GM12874 (cell line): ENCODE measurements around the gene PSMD1.

Experiments used
- TF ChIP-seq, protein P1 (sequence below): IDR thresholded peaks from 2 replicates; pipeline ENCODE4 v1.5.1; 2011; ENCODE audit warnings: low read depth, mild to moderate bottlenecking, control low read depth, low read length, moderate library complexity; ENCODE audit not compliant: insufficient read depth

Gene PSMD1

DNA sequence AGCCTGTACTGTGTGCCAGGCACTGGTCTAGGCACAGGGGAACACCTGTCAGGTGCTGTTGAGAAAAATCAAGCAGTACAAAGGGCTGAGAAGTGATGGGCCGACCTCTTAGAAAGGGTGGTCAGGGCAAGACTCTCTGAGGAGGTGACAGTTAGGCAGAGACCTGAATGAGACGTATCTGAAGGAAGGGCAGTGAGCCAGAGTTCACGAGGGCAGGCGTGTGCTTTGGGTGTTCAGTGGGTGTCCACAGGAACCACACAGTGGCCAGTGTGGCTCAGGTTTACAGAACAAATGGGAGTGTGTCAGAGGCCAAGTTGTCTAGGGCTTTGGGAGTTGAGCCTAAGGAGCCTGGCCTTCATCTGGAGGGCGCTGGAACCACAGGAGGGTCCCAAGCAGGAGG is 147.9 kb downstream of the PSMD1 start:
- TF ChIP-seq, protein P1, sequence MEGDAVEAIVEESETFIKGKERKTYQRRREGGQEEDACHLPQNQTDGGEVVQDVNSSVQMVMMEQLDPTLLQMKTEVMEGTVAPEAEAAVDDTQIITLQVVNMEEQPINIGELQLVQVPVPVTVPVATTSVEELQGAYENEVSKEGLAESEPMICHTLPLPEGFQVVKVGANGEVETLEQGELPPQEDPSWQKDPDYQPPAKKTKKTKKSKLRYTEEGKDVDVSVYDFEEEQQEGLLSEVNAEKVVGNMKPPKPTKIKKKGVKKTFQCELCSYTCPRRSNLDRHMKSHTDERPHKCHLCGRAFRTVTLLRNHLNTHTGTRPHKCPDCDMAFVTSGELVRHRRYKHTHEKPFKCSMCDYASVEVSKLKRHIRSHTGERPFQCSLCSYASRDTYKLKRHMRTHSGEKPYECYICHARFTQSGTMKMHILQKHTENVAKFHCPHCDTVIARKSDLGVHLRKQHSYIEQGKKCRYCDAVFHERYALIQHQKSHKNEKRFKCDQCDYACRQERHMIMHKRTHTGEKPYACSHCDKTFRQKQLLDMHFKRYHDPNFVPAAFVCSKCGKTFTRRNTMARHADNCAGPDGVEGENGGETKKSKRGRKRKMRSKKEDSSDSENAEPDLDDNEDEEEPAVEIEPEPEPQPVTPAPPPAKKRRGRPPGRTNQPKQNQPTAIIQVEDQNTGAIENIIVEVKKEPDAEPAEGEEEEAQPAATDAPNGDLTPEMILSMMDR, result no peak

DNA sequence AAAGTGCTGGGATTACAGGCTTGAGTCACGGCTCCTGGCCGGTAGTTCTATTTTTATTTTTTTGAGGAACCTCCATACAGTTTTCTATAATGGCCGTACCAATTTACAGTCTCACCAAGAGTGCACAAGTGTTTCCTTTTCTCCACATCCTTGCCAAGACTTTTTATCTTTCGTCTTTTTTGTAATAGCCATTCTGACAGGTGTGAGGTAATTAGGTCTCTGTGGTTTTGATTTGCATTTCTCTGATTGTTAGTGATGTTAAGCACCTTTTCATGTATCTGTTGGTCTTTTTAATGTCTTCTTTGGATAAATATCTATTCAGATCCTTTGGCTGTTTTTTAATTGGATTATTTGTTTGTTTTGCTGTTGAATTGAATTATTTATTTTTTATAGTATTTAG is 151.1 kb downstream of the PSMD1 start:
- TF ChIP-seq, protein P1, result no peak

DNA sequence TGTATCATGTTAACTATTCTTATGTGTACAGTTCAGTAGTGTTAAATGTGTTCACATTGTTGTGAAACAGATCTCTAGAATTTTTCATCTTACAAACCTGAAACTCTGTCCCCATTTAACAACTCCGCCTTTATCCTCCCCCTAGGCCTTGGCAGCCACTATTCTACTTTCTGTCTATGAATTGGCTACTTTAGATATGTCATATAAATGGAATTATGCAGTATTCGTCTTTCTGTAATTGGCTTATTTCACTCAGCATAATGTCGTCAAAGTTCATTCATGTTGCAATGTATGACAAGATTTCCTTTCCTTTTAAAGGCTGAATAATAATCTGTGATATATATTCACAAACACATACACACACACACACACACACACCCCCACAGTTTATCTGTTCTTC is 154.1 kb downstream of the PSMD1 start:
- TF ChIP-seq, protein P1, result no peak

DNA sequence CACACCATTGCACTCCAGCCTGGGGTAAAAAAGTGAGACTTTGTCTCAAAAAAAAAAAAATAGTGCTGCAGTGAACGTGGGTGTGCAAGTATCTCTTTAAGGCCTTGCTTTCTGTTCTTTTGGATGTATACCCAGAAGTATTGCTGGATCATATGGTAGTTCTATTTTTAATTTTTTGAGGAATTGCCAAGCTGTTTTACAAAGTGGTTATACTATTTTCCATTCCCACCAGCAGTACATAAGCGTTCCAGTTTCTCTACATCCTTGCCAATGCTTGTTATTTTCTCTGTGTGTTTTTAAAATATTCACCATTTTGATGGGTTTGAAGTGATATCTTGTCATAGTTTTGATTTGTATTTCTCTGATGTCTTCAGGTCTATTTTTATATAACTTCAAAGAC is 154.8 kb downstream of the PSMD1 start:
- TF ChIP-seq, protein P1, result no peak

DNA sequence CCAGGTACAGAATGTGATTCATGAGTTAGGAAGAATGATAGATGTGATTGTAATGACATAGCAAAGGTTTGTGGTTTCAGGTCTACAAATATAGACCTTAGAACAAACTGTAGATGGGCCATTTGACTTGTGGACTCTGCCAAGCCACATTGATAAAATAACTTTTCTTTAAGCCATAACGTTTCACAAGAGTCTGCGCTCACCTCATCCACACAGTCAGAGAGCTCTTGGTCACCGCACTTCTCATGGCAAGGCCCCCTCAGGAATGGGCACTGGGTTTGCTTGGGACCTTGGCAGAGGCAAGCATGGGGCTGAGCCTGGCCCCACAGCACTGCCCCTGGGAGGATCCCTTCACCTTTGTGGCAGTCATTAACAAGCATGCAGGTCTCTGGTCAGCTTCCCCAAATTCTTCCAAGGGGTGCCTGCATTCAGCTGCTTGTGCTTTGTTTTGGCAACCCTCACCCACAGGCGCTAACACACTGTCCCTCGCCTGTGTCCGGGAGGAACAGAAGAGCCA is 155.7 kb downstream of the PSMD1 start:
- TF ChIP-seq, protein P1, result no peak

DNA sequence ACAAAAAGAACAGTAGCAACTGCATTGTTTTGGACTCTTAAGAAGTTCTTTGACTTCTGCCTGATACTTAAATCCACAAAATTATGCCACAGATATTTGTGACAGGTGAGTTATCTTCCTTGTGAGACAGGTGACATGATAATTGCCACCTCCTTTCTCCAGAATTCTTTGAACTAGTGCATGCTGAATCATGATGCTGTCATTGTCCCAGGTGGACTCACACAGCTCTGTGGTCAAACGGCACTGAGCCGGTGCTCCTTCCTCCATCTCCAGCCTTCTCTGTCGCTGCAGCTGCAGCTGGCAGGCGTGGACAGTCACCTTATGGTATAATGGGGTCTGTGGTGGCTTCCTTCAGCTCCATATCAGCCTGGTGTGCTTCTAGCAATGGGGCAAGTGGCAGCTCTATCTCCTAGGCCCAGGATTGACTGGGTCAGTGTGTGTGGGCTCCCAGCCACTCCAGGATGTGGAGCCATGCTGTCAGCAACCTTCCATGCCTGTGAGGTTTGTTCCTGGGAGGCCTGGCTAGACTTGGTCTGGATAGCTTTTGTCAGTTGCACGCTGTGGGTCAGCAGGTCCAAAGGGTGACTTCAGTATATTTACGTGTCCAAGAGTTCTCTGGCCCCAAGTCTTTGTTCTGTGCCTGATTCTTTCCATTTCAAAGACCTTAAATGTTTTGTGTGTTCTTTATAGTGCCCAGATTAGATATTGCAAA is 157.4 kb downstream of the PSMD1 start:
- TF ChIP-seq, protein P1, result no peak

DNA sequence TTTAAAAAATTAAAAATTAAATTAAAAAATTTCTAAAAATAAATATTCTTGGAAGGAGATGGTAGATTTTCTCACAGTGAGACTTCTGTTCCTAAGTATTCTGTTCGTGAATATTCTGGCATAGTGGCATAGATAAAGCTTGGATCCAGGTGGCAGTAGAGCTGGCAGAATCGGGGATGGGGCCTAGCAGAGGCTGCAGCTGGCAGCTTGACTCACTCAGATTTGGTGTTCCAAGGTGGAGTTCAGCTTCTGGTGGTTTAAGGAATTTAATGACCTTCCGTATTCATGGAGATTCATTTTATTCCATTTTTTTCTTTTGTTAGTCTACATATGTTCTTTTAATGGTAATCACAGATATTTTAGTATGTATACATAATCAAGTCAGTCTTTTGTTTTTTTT is 161.7 kb downstream of the PSMD1 start:
- TF ChIP-seq, protein P1, result no peak
